ENCODE data around the gene IFT122.
"Not testable (repeated sequence)": the region's sequence is repeated elsewhere in the genome, so short reads cannot be mapped to it uniquely, and the experiment has no call there.

Gene IFT122

GRCh38 chr3:129502641-129503408 lies 62.8 kb downstream of the IFT122 start:
- Mint-ChIP-seq H3K27ac (no peak overlapping the region), H3K27me3 (no peaks in the 10 kb centered on the region), H3K9me3 (no peaks in the 10 kb centered on the region), H3K4me1 (ENCODE audit: low read depth) (no peaks in the 10 kb centered on the region), H3K4me3 (no peak overlapping the region), H3K36me3 (ENCODE audit: low read depth) (peaks cover 6% of the 10 kb centered on the region)

- Mint-ChIP-seq H3K27me3 (no peaks in the 10 kb centered on the region), H3K4me1 (ENCODE audit: low read depth) (no peaks in the 10 kb centered on the region), H3K9me3 (no peaks in the 10 kb centered on the region), H3K36me3 (ENCODE audit: low read depth) (peaks cover 6% of the 10 kb centered on the region), H3K27ac (no peak overlapping the region), H3K4me3 (no peak overlapping the region)
Measured at GRCh38 chr3:129503471-129504291, 63.7 kb downstream of the IFT122 start.

- Mint-ChIP-seq H3K27ac (no peak overlapping the region), H3K9me3 (no peaks in the 10 kb centered on the region), H3K27me3 (no peaks in the 10 kb centered on the region), H3K4me1 (ENCODE audit: low read depth) (no peaks in the 10 kb centered on the region), H3K4me3 (no peak overlapping the region), H3K36me3 (ENCODE audit: low read depth) (peaks cover 6% of the 10 kb centered on the region)
Measured at GRCh38 chr3:129504471-129505100, 64.6 kb downstream of the IFT122 start.

- no peaks in the 10 kb centered on the region for H3K9me3 Mint-ChIP-seq
- peaks cover 6% of the 10 kb centered on the region for H3K36me3 Mint-ChIP-seq (ENCODE audit: low read depth)
- H3K4me3 Mint-ChIP-seq = no peak overlapping the region
- no peaks in the 10 kb centered on the region for H3K27me3 Mint-ChIP-seq
- H3K4me1 Mint-ChIP-seq (ENCODE audit: low read depth) = no peaks in the 10 kb centered on the region
- H3K27ac Mint-ChIP-seq = no peak overlapping the region
Measured at GRCh38 chr3:129505341-129505740, 65.3 kb downstream of the IFT122 start.

- Mint-ChIP-seq H3K27me3 (no peaks in the 10 kb centered on the region), H3K4me1 (ENCODE audit: low read depth) (no peaks in the 10 kb centered on the region), H3K4me3 (no peak overlapping the region), H3K36me3 (ENCODE audit: low read depth) (peaks cover 6% of the 10 kb centered on the region), H3K9me3 (no peaks in the 10 kb centered on the region), H3K27ac (no peak overlapping the region)
Measured at GRCh38 chr3:129506231-129506742, 66.3 kb downstream of the IFT122 start.

- H3K36me3 Mint-ChIP-seq (ENCODE audit: low read depth) = peaks cover 8% of the 10 kb centered on the region
- no peaks in the 10 kb centered on the region for H3K9me3 Mint-ChIP-seq
- no peak overlapping the region for H3K27ac Mint-ChIP-seq
- no peaks in the 10 kb centered on the region for H3K27me3 Mint-ChIP-seq
- no peak overlapping the region for H3K4me3 Mint-ChIP-seq
- no peaks in the 10 kb centered on the region for H3K4me1 Mint-ChIP-seq (ENCODE audit: low read depth)
Measured at GRCh38 chr3:129507181-129507831, 67.3 kb downstream of the IFT122 start.

- Mint-ChIP-seq H3K9me3 (no peaks in the 10 kb centered on the region), H3K27me3 (no peaks in the 10 kb centered on the region), H3K4me1 (ENCODE audit: low read depth) (no peaks in the 10 kb centered on the region), H3K36me3 (ENCODE audit: low read depth) (peaks cover 4% of the 10 kb centered on the region), H3K4me3 (no peak overlapping the region), H3K27ac (no peak overlapping the region)
Measured at GRCh38 chr3:129512595-129512994, 72.6 kb downstream of the IFT122 start.

- no peak overlapping the region for H3K27ac Mint-ChIP-seq
- no peak overlapping the region for H3K4me3 Mint-ChIP-seq
- H3K4me1 Mint-ChIP-seq (ENCODE audit: low read depth) = no peaks in the 10 kb centered on the region
- no peaks in the 10 kb centered on the region for H3K9me3 Mint-ChIP-seq
- H3K36me3 Mint-ChIP-seq (ENCODE audit: low read depth) = peaks cover 4% of the 10 kb centered on the region
- H3K27me3 Mint-ChIP-seq = no peaks in the 10 kb centered on the region
Measured at GRCh38 chr3:129513705-129514104, 73.7 kb downstream of the IFT122 start.

GRCh38 chr3:129514110-129514509 lies 74.1 kb downstream of the IFT122 start:
- Mint-ChIP-seq H3K36me3 (ENCODE audit: low read depth) (peaks cover 4% of the 10 kb centered on the region), H3K27me3 (no peaks in the 10 kb centered on the region), H3K4me1 (ENCODE audit: low read depth) (no peaks in the 10 kb centered on the region), H3K4me3 (no peak overlapping the region), H3K9me3 (no peaks in the 10 kb centered on the region), H3K27ac (no peak overlapping the region)

GRCh38 chr3:129514563-129514962 lies 74.5 kb downstream of the IFT122 start:
- no peaks in the 10 kb centered on the region for H3K4me1 Mint-ChIP-seq (ENCODE audit: low read depth)
- H3K4me3 Mint-ChIP-seq = no peak overlapping the region
- H3K36me3 Mint-ChIP-seq (ENCODE audit: low read depth) = peaks cover 4% of the 10 kb centered on the region
- H3K27ac Mint-ChIP-seq = no peak overlapping the region
- H3K27me3 Mint-ChIP-seq = no peaks in the 10 kb centered on the region
- H3K9me3 Mint-ChIP-seq = no peaks in the 10 kb centered on the region

- not testable (repeated sequence) for H3K27me3 Mint-ChIP-seq; H3K9me3 Mint-ChIP-seq; H3K36me3 Mint-ChIP-seq (ENCODE audit: low read depth); H3K4me3 Mint-ChIP-seq; H3K27ac Mint-ChIP-seq; H3K4me1 Mint-ChIP-seq (ENCODE audit: low read depth)
Measured at GRCh38 chr3:129515108-129515820, 75.2 kb downstream of the IFT122 start.

GRCh38 chr3:129515821-129516432 lies 75.9 kb downstream of the IFT122 start:
- H3K36me3 Mint-ChIP-seq (ENCODE audit: low read depth); H3K27me3 Mint-ChIP-seq; H3K4me1 Mint-ChIP-seq (ENCODE audit: low read depth); H3K4me3 Mint-ChIP-seq; H3K27ac Mint-ChIP-seq; H3K9me3 Mint-ChIP-seq: not testable (repeated sequence)

- Mint-ChIP-seq H3K9me3 (no peaks in the 10 kb centered on the region), H3K4me1 (ENCODE audit: low read depth) (no peaks in the 10 kb centered on the region), H3K36me3 (ENCODE audit: low read depth) (no peaks in the 10 kb centered on the region), H3K4me3 (no peak overlapping the region), H3K27me3 (no peaks in the 10 kb centered on the region), H3K27ac (no peak overlapping the region)
Measured at GRCh38 chr3:129517516-129517915, 77.5 kb downstream of the IFT122 start.

GRCh38 chr3:129518038-129518561 lies 78.1 kb downstream of the IFT122 start:
- H3K9me3 Mint-ChIP-seq = no peaks in the 10 kb centered on the region
- no peak overlapping the region for H3K4me3 Mint-ChIP-seq
- no peaks in the 10 kb centered on the region for H3K27me3 Mint-ChIP-seq
- no peaks in the 10 kb centered on the region for H3K36me3 Mint-ChIP-seq (ENCODE audit: low read depth)
- H3K27ac Mint-ChIP-seq = no peak overlapping the region
- H3K4me1 Mint-ChIP-seq (ENCODE audit: low read depth) = no peaks in the 10 kb centered on the region

Data from stimulated activated naive CD8-positive, alpha-beta T cell treated with anti-CD3 and anti-CD28 coated beads, Interleukin-15, Interleukin-2, amounts not matched to agents 100 ng/mL and 50 ng/mL, for 24 hours (primary cell).